BE2C (cell line): ENCODE measurements around the gene ANKRD60.

ENCODE experiments used
- DNase-seq: peaks from one replicate; pipeline ENCODE4 v3.0.0-alpha.2; 2020
- H3K27me3 ChIP-seq: fragments of 250-450 bp; sonication (Bioruptor Pico); 2 replicates; pipeline ENCODE4 v1.5.1; 2020; ENCODE audit warnings: mild to moderate bottlenecking
- H3K36me3 ChIP-seq: fragments of 250-450 bp; sonication (Bioruptor Pico); 2 replicates; pipeline ENCODE4 v1.5.1; 2020; ENCODE audit warnings: mild to moderate bottlenecking
- H3K4me1 ChIP-seq: fragments of 250-450 bp; sonication (Bioruptor Pico); 2 replicates; pipeline ENCODE4 v1.5.1; 2020
- H3K4me3 ChIP-seq: 2 replicates; pipeline ENCODE4 v1.5.1; 2011; ENCODE audit warnings: low read depth, low read length
- H3K9me3 ChIP-seq: fragments of 250-450 bp; sonication (Bioruptor Pico); 2 replicates; pipeline ENCODE4 v1.5.1; 2020
- CTCF ChIP-seq: IDR thresholded peaks from 2 replicates; pipeline ENCODE4 v1.5.1; 2012; ENCODE audit warnings: mild to moderate bottlenecking, low read depth, low read length

The ANKRD60 gene

GRCh38 chr20:58198384-58198783 is 30.1 kb downstream of the ANKRD60 start:
- no peaks in the 10 kb centered on the region for H3K27me3 ChIP-seq
- H3K9me3 ChIP-seq = no peaks in the 10 kb centered on the region
- TF ChIP-seq CTCF = 0 out of 2 replicates have a peak, but pooled peaks have one; percentile 7
- no peaks in the 10 kb centered on the region for H3K4me1 ChIP-seq
- H3K36me3 ChIP-seq = no peaks in the 10 kb centered on the region
- DNase-seq = no peak
- no peak overlapping the region for H3K4me3 ChIP-seq

GRCh38 chr20:58197185-58197469 is 31.3 kb downstream of the ANKRD60 start:
- no peaks in the 10 kb centered on the region for H3K9me3 ChIP-seq
- H3K27me3 ChIP-seq = no peaks in the 10 kb centered on the region
- TF ChIP-seq CTCF = no peak
- no peak for DNase-seq
- H3K36me3 ChIP-seq = no peaks in the 10 kb centered on the region
- H3K4me1 ChIP-seq = no peaks in the 10 kb centered on the region
- no peak overlapping the region for H3K4me3 ChIP-seq

- Histone ChIP-seq H3K4me3 (no peak overlapping the region), H3K4me1 (no peaks in the 10 kb centered on the region), H3K27me3 (no peaks in the 10 kb centered on the region), H3K9me3 (no peaks in the 10 kb centered on the region), H3K36me3 (no peaks in the 10 kb centered on the region)
- no peak for TF ChIP-seq CTCF
- no peak for DNase-seq
Measured at GRCh38 chr20:58196402-58197184, 31.9 kb downstream of the ANKRD60 start.

GRCh38 chr20:58195047-58195446 is 33.4 kb downstream of the ANKRD60 start:
- no peaks in the 10 kb centered on the region for H3K4me1 ChIP-seq
- no peak for TF ChIP-seq CTCF
- H3K4me3 ChIP-seq = no peak overlapping the region
- no peaks in the 10 kb centered on the region for H3K9me3 ChIP-seq
- no peaks in the 10 kb centered on the region for H3K36me3 ChIP-seq
- no peak for DNase-seq
- no peaks in the 10 kb centered on the region for H3K27me3 ChIP-seq

GRCh38 chr20:58194175-58194791 is 34.2 kb downstream of the ANKRD60 start:
- no peaks in the 10 kb centered on the region for H3K9me3 ChIP-seq
- H3K36me3 ChIP-seq = no peaks in the 10 kb centered on the region
- no peaks in the 10 kb centered on the region for H3K27me3 ChIP-seq
- no peak overlapping the region for H3K4me3 ChIP-seq
- H3K4me1 ChIP-seq = no peaks in the 10 kb centered on the region
- DNase-seq = no peak
- no peak for TF ChIP-seq CTCF

GRCh38 chr20:58192567-58192966 is 35.9 kb downstream of the ANKRD60 start:
- Histone ChIP-seq H3K4me1 (no peaks in the 10 kb centered on the region), H3K36me3 (no peaks in the 10 kb centered on the region), H3K27me3 (no peaks in the 10 kb centered on the region), H3K9me3 (no peaks in the 10 kb centered on the region), H3K4me3 (no peak overlapping the region)
- peak; percentile 82 for TF ChIP-seq CTCF
- no peak for DNase-seq
